ENCODE measurements around the gene FAM20C.

The FAM20C gene

DNA sequence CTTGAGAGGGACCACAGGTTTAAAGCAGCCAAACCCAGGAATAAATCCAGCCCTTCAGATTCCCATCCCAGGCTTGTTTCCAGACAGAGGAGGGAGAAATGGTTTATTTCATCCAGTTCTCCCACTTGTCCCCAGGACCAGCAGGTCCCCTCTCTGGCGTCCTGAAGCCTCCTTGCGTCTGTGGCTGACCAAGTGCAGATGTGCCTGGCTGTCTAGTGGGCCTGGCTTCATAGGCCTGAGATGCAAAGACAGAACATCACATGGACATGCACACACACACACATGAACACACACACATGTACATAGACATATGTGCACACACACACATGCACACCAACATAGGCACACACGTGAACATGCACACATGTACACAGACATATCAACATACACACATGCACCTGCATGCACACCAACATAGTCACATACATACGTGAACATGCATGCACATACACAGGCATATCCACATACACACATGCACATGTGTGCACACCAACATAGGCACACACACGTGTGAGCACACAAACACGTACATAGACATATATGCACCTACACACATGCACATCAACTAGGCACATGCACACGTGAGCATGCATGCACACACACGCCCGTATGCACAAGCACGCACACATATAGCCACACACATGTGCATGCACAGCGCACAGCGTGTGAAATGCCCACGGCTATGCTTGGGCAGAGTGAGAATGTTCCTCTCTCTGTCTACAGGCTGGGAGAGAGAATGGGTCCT lies 108.3 kb downstream of the FAM20C start:
- Histone ChIP-seq H3K56ac (ENCODE audit: low read length) (no peak overlapping the region), H3K79me1 (ENCODE audit: low read length) (no peaks in the 10 kb centered on the region), H3K27me3 (ENCODE audit: insufficient read depth, low read length, poor library complexity) (no peaks in the 10 kb centered on the region), H3K4me2 (ENCODE audit: low read length) (no peak overlapping the region), H3K27ac (ENCODE audit: low read depth, low read length) (no peak overlapping the region), H3K9ac (ENCODE audit: low read length) (no peak overlapping the region), H2BK5ac (ENCODE audit: low read length) (no peak overlapping the region), H2BK120ac (ENCODE audit: low read depth, low read length) (no peak overlapping the region), H3K18ac (ENCODE audit: low read length) (no peak overlapping the region), H3K23ac (ENCODE audit: low read length) (no peak overlapping the region), H3K4me1 (ENCODE audit: control insufficient read depth, low read depth, low read length) (no peaks in the 10 kb centered on the region), H3K79me2 (ENCODE audit: control insufficient read depth, insufficient read depth, low read length) (no peaks in the 10 kb centered on the region), H3K4me3 (ENCODE audit: low read length) (no peak overlapping the region), H4K8ac (ENCODE audit: low read depth, low read length) (no peak overlapping the region), H2AK5ac (ENCODE audit: low read length) (no peak overlapping the region), H4K5ac (ENCODE audit: low read length) (no peak overlapping the region), H3K4ac (ENCODE audit: low read depth, low read length) (no peak overlapping the region), H3K36me3 (ENCODE audit: control insufficient read depth, insufficient read depth, low read length) (no peaks in the 10 kb centered on the region), H2BK15ac (replicated peaks; ENCODE audit: low read depth) (no peak overlapping the region)
- no CpG with 5 or more reads among the region's 13 CpGs for WGBS (ENCODE audit: extremely low coverage, insufficient coverage, low lambda C conversion rate)
- no peak for DNase-seq

DNA sequence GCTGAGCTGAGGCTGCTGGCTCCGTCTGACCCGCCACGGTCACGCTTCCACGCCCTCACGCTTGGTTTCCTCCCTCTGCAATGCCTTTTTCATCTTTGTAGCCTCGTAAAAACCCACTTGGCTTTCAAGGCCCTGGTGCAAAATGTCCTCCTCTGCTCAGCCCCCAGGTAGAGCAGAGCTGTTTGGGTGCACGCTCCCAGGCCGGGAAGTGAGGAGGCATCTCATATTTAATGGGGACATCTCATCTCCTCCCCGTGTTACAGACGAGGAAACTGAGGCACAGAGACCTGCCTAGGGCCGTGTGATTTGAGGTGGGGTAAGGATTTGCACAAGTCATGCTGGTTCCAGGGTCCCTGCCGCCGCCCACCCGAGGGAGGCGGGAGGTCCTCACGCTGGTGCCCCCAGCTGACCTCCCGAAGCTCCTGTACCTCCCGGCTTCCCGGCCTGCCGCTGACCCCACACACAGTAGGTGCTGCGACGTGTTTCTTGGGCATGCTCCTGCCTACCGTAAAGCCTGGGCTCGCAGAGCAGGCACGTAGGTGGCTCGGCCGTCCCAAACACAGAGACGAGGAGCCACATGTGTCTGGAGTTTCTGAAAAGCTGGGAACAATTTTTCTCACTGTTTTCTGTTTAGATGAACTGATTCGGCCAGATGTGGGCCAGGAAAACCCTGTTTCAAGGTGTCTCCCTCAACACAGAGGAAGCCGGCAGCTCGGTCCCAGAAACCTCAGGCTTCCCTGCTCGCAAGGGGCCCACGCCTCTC lies 109.1 kb downstream of the FAM20C start:
- WGBS (ENCODE audit: extremely low coverage, insufficient coverage, low lambda C conversion rate): no CpG with 5 or more reads among the region's 34 CpGs
- Histone ChIP-seq H4K8ac (ENCODE audit: low read depth, low read length) (no peak overlapping the region), H3K27ac (ENCODE audit: low read depth, low read length) (no peak overlapping the region), H2BK120ac (ENCODE audit: low read depth, low read length) (no peak overlapping the region), H3K4ac (ENCODE audit: low read depth, low read length) (no peak overlapping the region), H3K18ac (ENCODE audit: low read length) (no peak overlapping the region), H3K9ac (ENCODE audit: low read length) (no peak overlapping the region), H2BK5ac (ENCODE audit: low read length) (no peak overlapping the region), H4K5ac (ENCODE audit: low read length) (no peak overlapping the region), H3K79me1 (ENCODE audit: low read length) (no peaks in the 10 kb centered on the region), H3K4me1 (ENCODE audit: control insufficient read depth, low read depth, low read length) (no peaks in the 10 kb centered on the region), H3K27me3 (ENCODE audit: insufficient read depth, low read length, poor library complexity) (no peaks in the 10 kb centered on the region), H3K23ac (ENCODE audit: low read length) (no peak overlapping the region), H2BK15ac (replicated peaks; ENCODE audit: low read depth) (no peak overlapping the region), H3K79me2 (ENCODE audit: control insufficient read depth, insufficient read depth, low read length) (no peaks in the 10 kb centered on the region), H3K36me3 (ENCODE audit: control insufficient read depth, insufficient read depth, low read length) (no peaks in the 10 kb centered on the region), H3K4me3 (ENCODE audit: low read length) (no peak overlapping the region), H3K56ac (ENCODE audit: low read length) (no peak overlapping the region), H3K4me2 (ENCODE audit: low read length) (no peak overlapping the region), H2AK5ac (ENCODE audit: low read length) (no peak overlapping the region)
- no peak for DNase-seq

DNA sequence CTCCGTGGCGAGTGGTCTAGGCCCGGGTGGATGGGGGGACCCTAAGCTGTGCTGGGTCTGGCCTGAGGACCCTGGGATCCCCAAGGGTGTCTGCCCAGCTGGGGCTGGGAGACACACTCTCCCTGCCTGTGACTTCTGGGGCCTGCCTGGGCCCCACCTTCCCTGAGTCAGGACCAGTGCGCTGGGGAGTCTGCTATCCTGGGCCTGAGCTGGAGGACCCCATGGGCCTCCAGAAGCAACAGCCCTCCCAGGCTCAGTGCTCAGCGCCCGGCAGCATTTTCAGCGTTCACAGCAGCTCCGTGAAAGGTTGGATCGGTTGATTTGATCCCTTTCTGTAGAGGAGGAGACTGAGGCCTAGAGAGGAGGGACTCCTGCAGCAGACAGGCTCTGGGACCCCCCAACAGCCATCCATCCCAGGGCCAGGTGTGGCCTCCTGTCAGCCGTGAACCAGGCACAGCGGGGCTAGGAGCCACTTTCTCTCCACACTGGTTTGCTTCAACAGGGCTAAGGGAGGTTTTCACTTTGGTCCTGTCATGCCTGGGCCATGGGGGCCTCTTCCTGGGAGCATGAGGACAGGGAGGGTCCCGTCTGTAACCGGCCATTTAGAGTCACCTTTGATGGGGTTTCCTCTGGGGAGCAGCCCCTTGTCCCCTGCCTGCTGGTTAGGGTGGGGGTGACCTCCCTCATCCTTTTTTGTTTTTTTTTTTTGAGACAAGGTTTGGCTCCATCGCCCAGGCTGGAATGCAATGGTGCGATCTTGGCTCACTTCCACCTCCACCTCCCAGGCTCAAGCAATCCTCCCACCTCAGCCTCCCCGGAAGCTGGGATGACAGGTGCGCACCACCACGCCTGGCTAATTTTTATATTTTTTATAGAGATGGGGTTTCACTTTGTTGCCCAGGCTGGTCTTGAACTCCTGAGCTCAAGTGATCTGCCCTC lies 110.0 kb downstream of the FAM20C start:
- H3K4me2 ChIP-seq (ENCODE audit: low read length): no peak overlapping the region
- H2BK120ac ChIP-seq (ENCODE audit: low read depth, low read length): no peak overlapping the region
- DNase-seq: no peak
- no peak overlapping the region for H3K4ac ChIP-seq (ENCODE audit: low read depth, low read length)
- no peak overlapping the region for H3K9ac ChIP-seq (ENCODE audit: low read length)
- no peaks in the 10 kb centered on the region for H3K79me1 ChIP-seq (ENCODE audit: low read length)
- no peak overlapping the region for H2BK5ac ChIP-seq (ENCODE audit: low read length)
- H3K4me3 ChIP-seq (ENCODE audit: low read length): no peak overlapping the region
- H3K4me1 ChIP-seq (ENCODE audit: control insufficient read depth, low read depth, low read length): no peaks in the 10 kb centered on the region
- no peak overlapping the region for H3K23ac ChIP-seq (ENCODE audit: low read length)
- no peaks in the 10 kb centered on the region for H3K36me3 ChIP-seq (ENCODE audit: control insufficient read depth, insufficient read depth, low read length)
- H4K5ac ChIP-seq (ENCODE audit: low read length): no peak overlapping the region
- H3K27me3 ChIP-seq (ENCODE audit: insufficient read depth, low read length, poor library complexity): no peaks in the 10 kb centered on the region
- H2AK5ac ChIP-seq (ENCODE audit: low read length): no peak overlapping the region
- no peak overlapping the region for H2BK15ac ChIP-seq (replicated peaks; ENCODE audit: low read depth)
- no CpG with 5 or more reads among the region's 18 CpGs for WGBS (ENCODE audit: extremely low coverage, insufficient coverage, low lambda C conversion rate)
- no peaks in the 10 kb centered on the region for H3K79me2 ChIP-seq (ENCODE audit: control insufficient read depth, insufficient read depth, low read length)
- H3K27ac ChIP-seq (ENCODE audit: low read depth, low read length): no peak overlapping the region
- H3K56ac ChIP-seq (ENCODE audit: low read length): no peak overlapping the region
- no peak overlapping the region for H4K8ac ChIP-seq (ENCODE audit: low read depth, low read length)
- H3K18ac ChIP-seq (ENCODE audit: low read length): no peak overlapping the region

DNA sequence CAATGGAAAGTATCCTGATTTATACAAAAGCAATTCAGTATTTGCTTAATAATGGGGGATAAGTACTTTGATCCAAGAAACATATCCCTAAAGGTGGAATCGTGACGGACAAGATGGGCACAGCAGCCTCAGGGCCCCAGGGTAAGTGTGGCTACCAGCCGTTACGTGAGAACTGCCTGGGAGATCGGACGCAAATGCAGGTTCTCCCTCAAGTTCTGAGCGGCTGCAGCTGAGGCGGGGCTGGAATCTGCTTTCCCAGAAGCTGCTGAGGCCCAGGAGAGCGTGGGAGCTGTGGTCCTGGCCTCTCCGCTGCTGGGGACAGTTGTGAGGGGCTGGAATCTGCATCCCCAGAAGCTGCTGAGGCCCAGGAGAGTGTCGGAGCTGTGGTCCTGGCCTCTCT lies 111.1 kb downstream of the FAM20C start:
- no peak overlapping the region for H3K9ac ChIP-seq (ENCODE audit: low read length)
- no peak overlapping the region for H3K56ac ChIP-seq (ENCODE audit: low read length)
- no peak overlapping the region for H4K5ac ChIP-seq (ENCODE audit: low read length)
- DNase-seq: no peak
- no peaks in the 10 kb centered on the region for H3K4me1 ChIP-seq (ENCODE audit: control insufficient read depth, low read depth, low read length)
- H4K8ac ChIP-seq (ENCODE audit: low read depth, low read length): no peak overlapping the region
- no peaks in the 10 kb centered on the region for H3K36me3 ChIP-seq (ENCODE audit: control insufficient read depth, insufficient read depth, low read length)
- no CpG with 5 or more reads among the region's 11 CpGs for WGBS (ENCODE audit: extremely low coverage, insufficient coverage, low lambda C conversion rate)
- H3K18ac ChIP-seq (ENCODE audit: low read length): no peak overlapping the region
- no peak overlapping the region for H3K4me3 ChIP-seq (ENCODE audit: low read length)
- H3K23ac ChIP-seq (ENCODE audit: low read length): no peak overlapping the region
- no peak overlapping the region for H3K4ac ChIP-seq (ENCODE audit: low read depth, low read length)
- no peak overlapping the region for H2BK120ac ChIP-seq (ENCODE audit: low read depth, low read length)
- no peak overlapping the region for H2AK5ac ChIP-seq (ENCODE audit: low read length)
- H2BK15ac ChIP-seq (replicated peaks; ENCODE audit: low read depth): no peak overlapping the region
- H3K79me1 ChIP-seq (ENCODE audit: low read length): no peaks in the 10 kb centered on the region
- no peak overlapping the region for H3K27ac ChIP-seq (ENCODE audit: low read depth, low read length)
- no peaks in the 10 kb centered on the region for H3K79me2 ChIP-seq (ENCODE audit: control insufficient read depth, insufficient read depth, low read length)
- H2BK5ac ChIP-seq (ENCODE audit: low read length): no peak overlapping the region
- no peaks in the 10 kb centered on the region for H3K27me3 ChIP-seq (ENCODE audit: insufficient read depth, low read length, poor library complexity)
- H3K4me2 ChIP-seq (ENCODE audit: low read length): no peak overlapping the region

DNA sequence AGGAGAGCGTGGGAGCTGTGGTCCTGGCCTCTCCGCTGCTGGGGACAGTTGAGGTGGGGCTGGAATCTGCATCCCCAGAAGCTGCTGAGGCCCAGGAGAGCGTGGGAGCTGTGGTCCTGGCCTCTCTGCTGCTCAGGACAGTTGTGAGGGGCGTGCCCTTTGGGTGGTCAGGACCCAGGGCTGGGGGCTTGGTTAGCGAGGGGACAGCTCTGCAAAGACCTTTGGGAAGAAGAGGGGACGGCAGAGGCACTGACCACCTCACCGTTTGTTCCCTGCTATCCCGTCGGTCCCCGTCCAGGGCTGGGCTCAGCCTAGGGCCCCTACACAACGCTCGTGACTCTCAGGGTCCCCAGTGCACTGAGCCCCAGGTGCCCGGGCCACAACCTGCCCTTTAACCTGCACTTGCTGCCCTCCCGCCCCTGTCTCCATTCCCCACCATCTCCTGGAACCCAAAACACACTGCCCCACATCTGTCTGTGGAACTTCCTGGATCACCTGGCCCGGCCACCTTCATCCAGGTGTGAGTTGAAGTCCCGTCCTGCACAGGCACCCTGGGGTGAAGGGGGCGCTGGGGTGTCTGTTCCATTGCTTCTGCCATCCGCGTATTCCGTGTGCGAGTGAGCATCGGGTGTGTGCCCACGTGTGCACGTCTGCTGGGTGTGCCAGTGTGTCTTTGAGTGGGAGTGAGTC lies 111.7 kb downstream of the FAM20C start:
- Histone ChIP-seq H3K4me3 (ENCODE audit: low read length) (no peak overlapping the region), H3K23ac (ENCODE audit: low read length) (no peak overlapping the region), H3K27me3 (ENCODE audit: insufficient read depth, low read length, poor library complexity) (no peaks in the 10 kb centered on the region), H3K4ac (ENCODE audit: low read depth, low read length) (no peak overlapping the region), H3K4me2 (ENCODE audit: low read length) (no peak overlapping the region), H4K5ac (ENCODE audit: low read length) (no peak overlapping the region), H3K4me1 (ENCODE audit: control insufficient read depth, low read depth, low read length) (no peaks in the 10 kb centered on the region), H3K36me3 (ENCODE audit: control insufficient read depth, insufficient read depth, low read length) (no peaks in the 10 kb centered on the region), H3K56ac (ENCODE audit: low read length) (no peak overlapping the region), H2BK15ac (replicated peaks; ENCODE audit: low read depth) (no peak overlapping the region), H3K27ac (ENCODE audit: low read depth, low read length) (no peak overlapping the region), H2BK120ac (ENCODE audit: low read depth, low read length) (no peak overlapping the region), H3K9ac (ENCODE audit: low read length) (no peak overlapping the region), H2BK5ac (ENCODE audit: low read length) (no peak overlapping the region), H3K18ac (ENCODE audit: low read length) (no peak overlapping the region), H3K79me2 (ENCODE audit: control insufficient read depth, insufficient read depth, low read length) (no peaks in the 10 kb centered on the region), H4K8ac (ENCODE audit: low read depth, low read length) (no peak overlapping the region), H3K79me1 (ENCODE audit: low read length) (no peaks in the 10 kb centered on the region), H2AK5ac (ENCODE audit: low read length) (no peak overlapping the region)
- no CpG with 5 or more reads among the region's 24 CpGs for WGBS (ENCODE audit: extremely low coverage, insufficient coverage, low lambda C conversion rate)
- no peak for DNase-seq

Data from mesendoderm (in vitro differentiated cells).